IMR-90 (cell line): ENCODE data around the gene CENPH. TPM values are rescaled to one million over a fixed set of nuclear protein-coding genes. Genes with fewer than 3 reads are reported as not detected.

Experiments used
- ATAC-seq: fragments of 200-7000 bp; cut with Tn5 transposase; 2 replicates; pipeline ENCODE4 v1.9.1; 2020; ENCODE audit warnings: low read depth, mild to moderate bottlenecking, moderate library complexity
- BruUV-seq: library from RNA; stranded (reverse); fragments of 400-500 nt; replicated peaks from 2 replicates; lab custom pipeline; 2021; lab: Mats Ljungman, UMichigan
- CTCF ChIA-PET: fragments of 300-600 bp; formaldehyde crosslinking; extraction: SDS; loops from one replicate; lab custom pipeline; 2021; ENCODE audit warnings: antibody characterized with exemption; lab: Yijun Ruan, JAX
- POLR2A ChIA-PET: fragments of 300-600 bp; sonication (Branson Sonifier 250); formaldehyde crosslinking; loops from one replicate; lab custom pipeline; 2022; ENCODE audit warnings: antibody characterized with exemption; ENCODE audit not compliant: unreplicated experiment; lab: Charles Lee
- DNase-seq: peaks from one replicate; pipeline ENCODE4 v3.0.0; 2013
- H2AFZ ChIP-seq: replicated peaks from 2 replicates; pipeline ENCODE3; 2013; ENCODE audit warnings: low read length, mild to moderate bottlenecking; ENCODE audit not compliant: poor library complexity
- H2AK5ac ChIP-seq: 2 replicates; pipeline ENCODE4 v1.6.1; 2013; ENCODE audit warnings: low read depth, low read length, inconsistent platforms
- H2AK9ac ChIP-seq: replicated peaks from 2 replicates; pipeline ENCODE3; 2013; ENCODE audit warnings: mild to moderate bottlenecking, low read depth, low read length, moderate library complexity; ENCODE audit not compliant: poor library complexity
- H2BK120ac ChIP-seq: 2 replicates; pipeline ENCODE4 v1.6.1; 2013; ENCODE audit warnings: low read depth, low read length, inconsistent platforms
- H2BK15ac ChIP-seq: 3 replicates; pipeline ENCODE4 v1.6.1; 2013; ENCODE audit warnings: low read depth, low read length, inconsistent platforms
- H2BK20ac ChIP-seq: 2 replicates; pipeline ENCODE4 v1.6.1; 2013; ENCODE audit warnings: low read depth, mild to moderate bottlenecking, inconsistent platforms, low read length, moderate library complexity
- H2BK5ac ChIP-seq: 2 replicates; pipeline ENCODE4 v1.6.1; 2013; ENCODE audit warnings: mild to moderate bottlenecking, low read depth, low read length, inconsistent platforms; ENCODE audit not compliant: poor library complexity, severe bottlenecking
- H3K14ac ChIP-seq: replicated peaks from 2 replicates; pipeline ENCODE4 v1.6.1; 2013; ENCODE audit warnings: low read depth, low read length, inconsistent platforms
- H3K18ac ChIP-seq: 2 replicates; pipeline ENCODE4 v1.6.1; 2013; ENCODE audit warnings: low read depth, low read length, control low read depth
- H3K23ac ChIP-seq: 2 replicates; pipeline ENCODE4 v1.6.1; 2013; ENCODE audit warnings: low read depth, low read length, inconsistent platforms
- H3K27ac ChIP-seq: 2 replicates; pipeline ENCODE4 v1.5.1; 2013; ENCODE audit warnings: mild to moderate bottlenecking, control low read depth, low read length; ENCODE audit not compliant: insufficient read depth
- H3K27me3 ChIP-seq: 2 replicates; pipeline ENCODE4 v1.6.1; 2013; ENCODE audit warnings: low read length; ENCODE audit not compliant: control insufficient read depth, insufficient read depth
- H3K36me3 ChIP-seq: 2 replicates; pipeline ENCODE4 v1.6.1; 2013; ENCODE audit warnings: low read length, mixed read lengths; ENCODE audit not compliant: control insufficient read depth, insufficient read depth
- H3K4ac ChIP-seq: 2 replicates; pipeline ENCODE4 v1.6.1; 2013; ENCODE audit warnings: low read depth, low read length, inconsistent platforms
- H3K4me1 ChIP-seq: 2 replicates; pipeline ENCODE4 v1.6.1; 2013; ENCODE audit warnings: low read length, mixed read lengths; ENCODE audit not compliant: control insufficient read depth, insufficient read depth
- H3K4me2 ChIP-seq: 2 replicates; pipeline ENCODE4 v1.6.1; 2013; ENCODE audit warnings: low read depth, mild to moderate bottlenecking, control low read depth, low read length, moderate library complexity
- H3K4me3 ChIP-seq: 2 replicates; pipeline ENCODE4 v1.5.1; 2013; ENCODE audit warnings: low read depth, mild to moderate bottlenecking, control low read depth, low read length, moderate library complexity; ENCODE audit not compliant: insufficient read depth
- H3K56ac ChIP-seq: 2 replicates; pipeline ENCODE4 v1.6.1; 2013; ENCODE audit warnings: low read length, inconsistent platforms; ENCODE audit not compliant: insufficient read depth; ENCODE audit errors: extremely low read depth
- H3K79me1 ChIP-seq, 2 experiments: 2 replicates each; pipeline ENCODE4 v1.6.1; 2013; ENCODE audit warnings: low read length in 2 of 2, inconsistent platforms in 1 of 2, low read depth in 1 of 2
- H3K9ac ChIP-seq: 2 replicates; pipeline ENCODE4 v1.6.1; 2013; ENCODE audit warnings: low read depth, low read length, control low read depth
- H3K9me1 ChIP-seq: 2 replicates; pipeline ENCODE4 v1.6.1; 2013; ENCODE audit warnings: low read length, inconsistent platforms; ENCODE audit not compliant: insufficient read depth
- H3K9me3 ChIP-seq: 2 replicates; pipeline ENCODE4 v1.6.1; 2013; ENCODE audit warnings: low read length; ENCODE audit not compliant: control insufficient read depth, insufficient read depth
- H4K20me1 ChIP-seq: 2 replicates; pipeline ENCODE4 v1.6.1; 2013; ENCODE audit warnings: low read length, inconsistent platforms; ENCODE audit not compliant: insufficient read depth
- H4K5ac ChIP-seq: 2 replicates; pipeline ENCODE4 v1.6.1; 2013; ENCODE audit warnings: mild to moderate bottlenecking, low read depth, low read length, control low read depth
- H4K8ac ChIP-seq, 2 experiments: 2 replicates each; pipeline ENCODE4 v1.6.1; 2013; ENCODE audit warnings: low read depth in 2 of 2, low read length in 2 of 2, control low read depth in 1 of 2, inconsistent platforms in 1 of 2
- H4K91ac ChIP-seq: 2 replicates; pipeline ENCODE4 v1.6.1; 2013; ENCODE audit warnings: low read depth, low read length, inconsistent platforms; ENCODE audit not compliant: insufficient read depth
- BHLHE40 ChIP-seq: fragments of 150-350 bp; IDR thresholded peaks from 2 replicates; pipeline ENCODE4 v1.6.1; 2016; ENCODE audit warnings: mild to moderate bottlenecking, low read depth, low read length
- ELK1 ChIP-seq: fragments of 150-350 bp; IDR thresholded peaks from 2 replicates; pipeline ENCODE4 v1.6.1; 2016; ENCODE audit warnings: low read depth, mild to moderate bottlenecking, low read length, moderate library complexity, borderline replicate concordance
- FOS ChIP-seq: fragments of 150-350 bp; IDR thresholded peaks from 2 replicates; pipeline ENCODE4 v1.6.1; 2016; ENCODE audit warnings: low read depth, low read length
- MAFK ChIP-seq: IDR thresholded peaks from 2 replicates; pipeline ENCODE4 v1.6.1; 2012; ENCODE audit warnings: low read depth, low read length, improper control_type of control experiment
- NFE2L2 ChIP-seq: fragments of 150-350 bp; IDR thresholded peaks from 2 replicates; pipeline ENCODE4 v1.6.1; 2016; ENCODE audit warnings: low read depth, mild to moderate bottlenecking, low read length
- POLR2A ChIP-seq: IDR thresholded peaks from 2 replicates; pipeline ENCODE4 v1.6.1; 2012; ENCODE audit warnings: mild to moderate bottlenecking, low read depth, low read length
- RFX5 ChIP-seq: IDR thresholded peaks from 2 replicates; pipeline ENCODE4 v1.8.0; 2012; ENCODE audit warnings: low read depth, mild to moderate bottlenecking, low read length, moderate library complexity
- WGBS, 2 experiments: methylation state at CpG; one replicate each; pipeline versions ENCODE4 v1.1.5 to v1.1.7; 2013; ENCODE audit warnings: missing lambda C conversion rate in 2 of 2; ENCODE audit not compliant: insufficient read length in 1 of 2; ENCODE audit errors: extremely low coverage in 2 of 2; 5-methylcytosine and 5-hydroxymethylcytosine counted together
- dilution Hi-C: fragments of 300-500 bp; cut with HindIII; formaldehyde crosslinking; loops from one replicate; pipeline ENCODE4 v1.14.3; 2018; ENCODE audit warnings: low sequenced_read_pairs; ENCODE audit not compliant: unreplicated experiment
- in situ Hi-C: fragments of 300-500 bp; cut with MboI; formaldehyde crosslinking; loops from 3 replicates; pipeline ENCODE4 v1.14.3; 2019; ENCODE audit warnings: low sequenced_read_pairs, inconsistent platforms, mixed read lengths
- intact Hi-C: fragments of 100-400 bp; cut with micrococcal nuclease; formaldehyde crosslinking; loops from 2 replicates; pipeline ENCODE4 v1.10.0; 2022
- polyA plus RNA-seq, 3 experiments: library from polyadenylated mRNA; depleted of rRNA; stranded (reverse); fragments of >200 nt; gene quantifications; 2 replicates each; pipeline ENCODE4 v1.2.3, GENCODE V29; 2012; ENCODE audit warnings: low replicate concordance in 1 of 3
- total RNA-seq: library from RNA; depleted of rRNA; stranded (reverse); fragments of >200 nt; gene quantifications from 2 replicates; pipeline ENCODE4 v1.2.3, GENCODE V29; 2012

CENPH gene
- total and polyA plus RNA-seq, 2 of the 4 experiments (the other 2 are of a cell fraction), result 3.8 to 7.8 TPM

GRCh38 chr5:69231851-69232250, 42.5 kb downstream of the CENPH start:
- Histone ChIP-seq H4K91ac (no peak overlapping the region), H2AFZ (no peak overlapping the region), H2BK120ac (no peak overlapping the region), H3K9ac (no peak overlapping the region), H3K4ac (no peak overlapping the region), H2AK9ac (no peak overlapping the region), H3K9me3 (no peaks in the 10 kb centered on the region), H2BK15ac (no peak overlapping the region), H3K14ac (no peak overlapping the region), H3K4me2 (no peak overlapping the region), H4K5ac (no peak overlapping the region), H3K18ac (no peak overlapping the region), H4K20me1 (no peaks in the 10 kb centered on the region), H2BK5ac (no peak overlapping the region), H3K23ac (no peak overlapping the region), H3K4me1 (no peaks in the 10 kb centered on the region), H3K56ac (no peak overlapping the region), H2BK20ac (no peak overlapping the region), H4K8ac (no peak overlapping the region), H3K79me1 (peaks cover 3 to 12% of the 10 kb centered on the region in 2 experiments; a peak in 2 of 4 replicates), H3K9me1 (no peaks in the 10 kb centered on the region), H3K4me3 (no peak overlapping the region), H3K27me3 (no peaks in the 10 kb centered on the region), H3K36me3 (peaks cover 3% of the 10 kb centered on the region; the same call in 1 of the 2 replicates), H2AK5ac (no peak overlapping the region), H3K27ac (no peak overlapping the region)
- dilution Hi-C loops, result no loop called here
- CTCF ChIA-PET, result no interaction called here
- 83% methylated on average over 2 of the region's 2 CpGs; no CpG with 5 or more reads in 1 of the 2 experiments for WGBS, 2 experiments
- TF ChIP-seq NFE2L2 (no peak), MAFK (no peak), RFX5 (no peak), FOS (no peak), ELK1 (no peak), POLR2A (no peak), BHLHE40 (no peak)
- ATAC-seq (no peak), DNase-seq (no peak)
- intact Hi-C loops, result no loop called here
- no TSS peak for BruUV-seq
- in situ Hi-C loops, result no loop called here
- POLR2A ChIA-PET, result no interaction called here
